ENCODE results near the gene PNMA6E. TPM values are rescaled to one million over a fixed set of nuclear protein-coding genes. Genes with fewer than 3 reads are reported as not detected.

Gene PNMA6E
- polyA plus RNA-seq, 2 of the 4 experiments (the other 2 are of a cell fraction), result not detected

DNA sequence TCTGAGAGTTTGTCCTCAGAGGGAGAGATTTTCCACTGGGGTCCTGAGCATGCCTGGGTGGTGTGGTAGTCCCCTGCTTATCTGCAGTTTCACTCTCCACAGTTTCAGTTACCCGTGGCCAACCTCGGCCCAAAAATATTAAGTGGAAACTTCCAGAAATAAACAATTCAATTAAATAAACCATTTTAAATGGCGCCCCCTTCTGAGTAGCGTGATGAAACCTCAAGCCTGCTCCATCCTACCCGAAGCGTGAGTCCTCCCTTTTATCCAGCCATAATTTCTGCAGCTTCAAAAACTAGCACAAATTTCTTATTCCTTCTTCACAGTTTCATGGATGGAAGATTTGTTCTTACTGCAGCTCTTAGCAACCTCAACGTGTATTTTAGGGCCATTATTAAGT, 26.7 kb downstream of the PNMA6E start:
- WGBS (ENCODE audit: missing lambda C conversion rate), result 23% methylated on average over 7 of the region's 7 CpGs
- Histone ChIP-seq H3K9me3 (no peaks in the 10 kb centered on the region), H3K4me2 (no peak overlapping the region), H3K27ac (no peak overlapping the region), H3K4me1 (no peaks in the 10 kb centered on the region), H3K4me3 (no peak overlapping the region)
- no peak for TF ChIP-seq HDAC2 (IDR thresholded peaks at IDR 0.05)
- no peak for TF ChIP-seq FOSL2 (IDR thresholded peaks at IDR 0.05)
- no peak for TF ChIP-seq FOSL2 (CRISPR knock-in tag; IDR thresholded peaks at IDR 0.05)
- TF ChIP-seq, protein P1, sequence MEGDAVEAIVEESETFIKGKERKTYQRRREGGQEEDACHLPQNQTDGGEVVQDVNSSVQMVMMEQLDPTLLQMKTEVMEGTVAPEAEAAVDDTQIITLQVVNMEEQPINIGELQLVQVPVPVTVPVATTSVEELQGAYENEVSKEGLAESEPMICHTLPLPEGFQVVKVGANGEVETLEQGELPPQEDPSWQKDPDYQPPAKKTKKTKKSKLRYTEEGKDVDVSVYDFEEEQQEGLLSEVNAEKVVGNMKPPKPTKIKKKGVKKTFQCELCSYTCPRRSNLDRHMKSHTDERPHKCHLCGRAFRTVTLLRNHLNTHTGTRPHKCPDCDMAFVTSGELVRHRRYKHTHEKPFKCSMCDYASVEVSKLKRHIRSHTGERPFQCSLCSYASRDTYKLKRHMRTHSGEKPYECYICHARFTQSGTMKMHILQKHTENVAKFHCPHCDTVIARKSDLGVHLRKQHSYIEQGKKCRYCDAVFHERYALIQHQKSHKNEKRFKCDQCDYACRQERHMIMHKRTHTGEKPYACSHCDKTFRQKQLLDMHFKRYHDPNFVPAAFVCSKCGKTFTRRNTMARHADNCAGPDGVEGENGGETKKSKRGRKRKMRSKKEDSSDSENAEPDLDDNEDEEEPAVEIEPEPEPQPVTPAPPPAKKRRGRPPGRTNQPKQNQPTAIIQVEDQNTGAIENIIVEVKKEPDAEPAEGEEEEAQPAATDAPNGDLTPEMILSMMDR (IDR thresholded peaks at IDR 0.05), result peak; percentile 7; the same call in 1 of the 3 replicates
- DNase-seq (ENCODE audit: low read depth in 1 of 2, low spot score in 1 of 2), result no peak
- no peak for ATAC-seq
- CTCF ChIA-PET, result interaction anchor here (1.1 kb wide), 1 partner anchor 13 kb away, joined by 3 read pairs; no protein-coding TSS in a partner anchor
- POLR2A ChIA-PET, result no interaction called here
- peak; percentile 80 for FAIRE-seq

DNA sequence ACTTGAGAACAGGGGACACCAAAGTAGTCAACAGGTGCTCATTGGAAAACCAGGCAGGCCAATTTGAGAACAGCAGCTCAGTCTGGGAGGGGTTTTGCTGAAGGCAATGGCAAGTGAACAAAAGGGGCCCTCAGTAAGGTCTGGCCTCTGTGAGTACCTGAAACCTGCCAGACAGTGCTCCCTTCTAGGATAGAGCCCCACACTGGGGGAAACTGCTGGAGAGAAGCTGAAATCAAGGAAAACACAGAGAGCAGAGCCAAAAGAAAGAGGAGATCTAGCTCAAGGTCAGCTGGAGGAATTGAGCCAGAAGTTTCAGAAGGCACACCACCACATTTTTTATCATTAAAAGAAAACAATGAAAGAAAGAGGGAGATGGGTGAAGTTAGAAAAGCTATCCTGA, 28.2 kb downstream of the PNMA6E start:
- Histone ChIP-seq H3K27ac (no peak overlapping the region), H3K4me3 (no peak overlapping the region), H3K4me2 (no peak overlapping the region), H3K4me1 (no peaks in the 10 kb centered on the region), H3K9me3 (no peaks in the 10 kb centered on the region)
- ChIA-PET CTCF (interaction anchor here (1.2 kb wide), 1 partner anchor 26 kb away, joined by 5 read pairs; no protein-coding TSS in a partner anchor), POLR2A (no interaction called here)
- no peak for TF ChIP-seq MAFK (IDR thresholded peaks at IDR 0.05; ENCODE audit: partially characterized antibody)
- no peak for TF ChIP-seq EHF (CRISPR knock-in tag; IDR thresholded peaks at IDR 0.05)
- TF ChIP-seq, protein P2, sequence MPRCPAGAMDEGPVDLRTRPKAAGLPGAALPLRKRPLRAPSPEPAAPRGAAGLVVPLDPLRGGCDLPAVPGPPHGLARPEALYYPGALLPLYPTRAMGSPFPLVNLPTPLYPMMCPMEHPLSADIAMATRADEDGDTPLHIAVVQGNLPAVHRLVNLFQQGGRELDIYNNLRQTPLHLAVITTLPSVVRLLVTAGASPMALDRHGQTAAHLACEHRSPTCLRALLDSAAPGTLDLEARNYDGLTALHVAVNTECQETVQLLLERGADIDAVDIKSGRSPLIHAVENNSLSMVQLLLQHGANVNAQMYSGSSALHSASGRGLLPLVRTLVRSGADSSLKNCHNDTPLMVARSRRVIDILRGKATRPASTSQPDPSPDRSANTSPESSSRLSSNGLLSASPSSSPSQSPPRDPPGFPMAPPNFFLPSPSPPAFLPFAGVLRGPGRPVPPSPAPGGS (IDR thresholded peaks at IDR 0.05), result no peak
- no peak for TF ChIP-seq FOXS1 (CRISPR knock-in tag; IDR thresholded peaks at IDR 0.05)
- no peak for TF ChIP-seq RARB (CRISPR knock-in tag; IDR thresholded peaks at IDR 0.05)
- TF ChIP-seq RCOR1 (IDR thresholded peaks at IDR 0.05; ENCODE audit: low read depth, low read length), result no peak
- TF ChIP-seq PHF8 (IDR thresholded peaks at IDR 0.05; ENCODE audit: borderline replicate concordance, low read depth), result no peak
- TF ChIP-seq, protein P1 (IDR thresholded peaks at IDR 0.05), result no peak
- no peak for TF ChIP-seq ZFP36 (IDR thresholded peaks at IDR 0.05; ENCODE audit: borderline replicate concordance, partially characterized antibody)
- TF ChIP-seq, protein P3, sequence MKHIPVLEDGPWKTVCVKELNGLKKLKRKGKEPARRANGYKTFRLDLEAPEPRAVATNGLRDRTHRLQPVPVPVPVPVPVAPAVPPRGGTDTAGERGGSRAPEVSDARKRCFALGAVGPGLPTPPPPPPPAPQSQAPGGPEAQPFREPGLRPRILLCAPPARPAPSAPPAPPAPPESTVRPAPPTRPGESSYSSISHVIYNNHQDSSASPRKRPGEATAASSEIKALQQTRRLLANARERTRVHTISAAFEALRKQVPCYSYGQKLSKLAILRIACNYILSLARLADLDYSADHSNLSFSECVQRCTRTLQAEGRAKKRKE (CRISPR knock-in tag; IDR thresholded peaks at IDR 0.05; ENCODE audit: low read depth), result no peak
- no peak for TF ChIP-seq NPAS2 (CRISPR knock-in tag; IDR thresholded peaks at IDR 0.05; ENCODE audit: borderline replicate concordance)
- TF ChIP-seq, protein P4, sequence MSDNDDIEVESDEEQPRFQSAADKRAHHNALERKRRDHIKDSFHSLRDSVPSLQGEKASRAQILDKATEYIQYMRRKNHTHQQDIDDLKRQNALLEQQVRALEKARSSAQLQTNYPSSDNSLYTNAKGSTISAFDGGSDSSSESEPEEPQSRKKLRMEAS (IDR thresholded peaks at IDR 0.05), result no peak
- TF ChIP-seq MAZ (IDR thresholded peaks at IDR 0.05; ENCODE audit: borderline replicate concordance, low read depth, low read length), result no peak
- TF ChIP-seq JUNB (IDR thresholded peaks at IDR 0.05), result no peak
- no peak for TF ChIP-seq HOXB13 (CRISPR knock-in tag; IDR thresholded peaks at IDR 0.05; ENCODE audit: low read depth)
- TF ChIP-seq, protein P5, sequence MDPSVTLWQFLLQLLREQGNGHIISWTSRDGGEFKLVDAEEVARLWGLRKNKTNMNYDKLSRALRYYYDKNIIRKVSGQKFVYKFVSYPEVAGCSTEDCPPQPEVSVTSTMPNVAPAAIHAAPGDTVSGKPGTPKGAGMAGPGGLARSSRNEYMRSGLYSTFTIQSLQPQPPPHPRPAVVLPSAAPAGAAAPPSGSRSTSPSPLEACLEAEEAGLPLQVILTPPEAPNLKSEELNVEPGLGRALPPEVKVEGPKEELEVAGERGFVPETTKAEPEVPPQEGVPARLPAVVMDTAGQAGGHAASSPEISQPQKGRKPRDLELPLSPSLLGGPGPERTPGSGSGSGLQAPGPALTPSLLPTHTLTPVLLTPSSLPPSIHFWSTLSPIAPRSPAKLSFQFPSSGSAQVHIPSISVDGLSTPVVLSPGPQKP (IDR thresholded peaks at IDR 0.05; ENCODE audit: low read depth, low read length), result no peak
- TF ChIP-seq HEYL (CRISPR knock-in tag; IDR thresholded peaks at IDR 0.05), result no peak
- no peak for TF ChIP-seq MYC (IDR thresholded peaks at IDR 0.05; ENCODE audit: borderline replicate concordance, low read length)
- no peak for TF ChIP-seq EP300 (IDR thresholded peaks at IDR 0.05)
- no peak for TF ChIP-seq ZSCAN20 (CRISPR knock-in tag; IDR thresholded peaks at IDR 0.05)
- ATAC-seq (no peak), DNase-seq (ENCODE audit: low read depth in 1 of 2, low spot score in 1 of 2) (no peak), FAIRE-seq (no peak)
